Measurements from ENCODE around the gene PRKAR1B.
"Not testable (repeated sequence)": the region's sequence is repeated elsewhere in the genome, so short reads cannot be mapped to it uniquely, and the experiment has no call there.

Gene PRKAR1B

DNA sequence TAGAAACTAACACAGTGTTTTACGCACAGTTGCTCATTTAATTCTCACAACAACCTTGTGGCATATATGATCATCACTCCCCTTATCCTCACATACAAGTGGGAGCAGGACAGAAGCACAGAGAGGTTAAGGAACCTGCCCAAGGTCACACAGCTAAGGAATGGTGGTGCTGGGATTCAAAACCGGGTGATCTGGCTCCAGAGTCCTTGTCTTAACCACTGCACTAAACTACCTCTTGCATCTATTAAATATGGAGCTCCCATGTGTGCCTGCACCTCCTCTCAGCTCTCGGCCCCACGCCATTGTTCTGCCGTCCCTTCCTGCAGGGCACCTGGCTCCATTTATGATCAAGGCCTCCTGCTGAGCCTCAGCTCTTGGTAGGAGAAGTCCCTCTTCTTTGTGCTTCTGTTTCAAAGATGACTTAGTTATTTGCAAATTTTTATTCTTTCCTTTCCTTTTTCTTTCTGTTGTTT is 107.7 kb downstream of the PRKAR1B start:
- DNase-seq (ENCODE audit: low read depth): no peak

DNA sequence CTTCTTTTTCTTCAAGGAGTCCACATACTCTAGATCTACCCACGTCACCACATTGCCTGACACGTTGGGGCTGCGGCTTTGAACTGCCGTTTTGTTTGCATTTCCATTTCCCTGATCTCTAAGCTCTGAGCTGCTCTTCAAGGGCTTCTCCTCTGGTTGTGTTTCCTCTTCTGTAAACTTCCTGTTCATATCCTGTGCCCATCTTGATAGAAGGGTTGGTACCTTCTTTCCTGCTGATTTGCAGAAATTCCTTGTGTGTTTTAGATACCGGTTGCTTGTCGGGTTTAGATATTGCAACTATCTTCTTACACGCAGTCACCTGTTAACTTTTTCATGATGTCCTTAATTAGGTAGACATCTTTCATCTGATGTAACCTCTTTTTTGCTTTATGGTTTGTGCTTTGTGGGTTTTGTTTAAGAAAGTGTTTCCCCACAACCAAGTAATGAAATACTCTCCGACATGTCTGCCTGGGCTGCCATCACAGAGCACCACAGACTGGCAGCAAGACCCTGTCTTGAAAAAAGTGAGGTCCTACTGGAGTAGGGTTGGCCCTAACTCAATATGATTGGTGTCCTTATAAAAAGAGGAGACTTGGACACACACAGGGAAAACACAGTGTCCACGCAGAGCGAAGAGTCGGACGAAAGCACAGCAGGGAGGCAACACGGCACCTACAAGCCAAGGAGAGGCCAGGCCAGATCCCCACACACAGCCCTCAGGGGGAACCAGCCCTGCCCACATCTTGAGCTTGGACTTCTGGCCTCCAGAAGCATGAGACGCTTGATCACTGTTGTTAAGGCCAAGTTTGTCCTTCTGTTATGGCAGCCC is 108.3 kb downstream of the PRKAR1B start:
- DNase-seq (ENCODE audit: low read depth): peak; percentile 55

DNA sequence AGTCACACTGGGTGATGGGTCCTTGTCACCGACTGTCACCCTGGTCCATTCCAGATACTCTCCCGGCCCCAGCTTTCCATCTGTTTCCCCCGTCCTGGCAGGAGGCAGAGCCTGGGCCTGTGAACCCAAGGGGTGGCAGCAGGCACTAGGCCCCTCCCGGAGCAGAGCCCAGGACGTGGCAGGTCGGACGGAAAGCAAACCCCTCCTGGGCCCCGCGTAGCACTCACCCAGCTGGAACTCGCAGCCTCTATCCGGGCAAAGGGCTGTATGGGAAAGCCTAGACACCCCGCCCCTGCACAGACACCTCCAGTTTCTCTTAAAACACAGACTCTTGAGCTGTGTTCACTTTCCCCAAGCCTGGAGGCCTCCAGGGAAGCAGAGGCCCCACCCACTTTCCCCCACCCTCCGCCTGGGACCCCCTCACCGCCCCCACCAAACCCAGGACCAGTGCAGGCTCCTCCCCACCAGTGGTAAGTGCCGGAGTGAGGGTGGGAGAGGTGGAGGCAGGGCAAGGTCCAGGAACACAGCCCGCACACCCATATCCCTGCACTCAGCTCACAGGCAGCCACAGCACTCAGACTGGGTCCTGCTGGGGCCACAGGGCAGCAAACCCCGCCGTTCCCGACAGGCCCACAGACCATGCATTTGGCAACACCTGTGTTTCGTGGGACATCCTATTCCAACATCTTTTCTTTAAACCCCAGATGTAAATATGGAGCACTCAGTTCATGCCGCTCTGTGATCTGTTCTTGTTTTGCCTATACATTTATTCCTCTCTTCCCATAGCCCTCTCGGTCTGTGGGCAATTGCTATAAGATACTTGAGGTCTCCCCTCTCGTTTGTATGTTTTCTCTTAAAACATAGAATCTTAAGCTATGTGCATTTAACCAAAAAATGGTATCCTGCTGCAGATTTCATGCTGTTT is 109.2 kb downstream of the PRKAR1B start:
- no peak for DNase-seq (ENCODE audit: low read depth)

DNA sequence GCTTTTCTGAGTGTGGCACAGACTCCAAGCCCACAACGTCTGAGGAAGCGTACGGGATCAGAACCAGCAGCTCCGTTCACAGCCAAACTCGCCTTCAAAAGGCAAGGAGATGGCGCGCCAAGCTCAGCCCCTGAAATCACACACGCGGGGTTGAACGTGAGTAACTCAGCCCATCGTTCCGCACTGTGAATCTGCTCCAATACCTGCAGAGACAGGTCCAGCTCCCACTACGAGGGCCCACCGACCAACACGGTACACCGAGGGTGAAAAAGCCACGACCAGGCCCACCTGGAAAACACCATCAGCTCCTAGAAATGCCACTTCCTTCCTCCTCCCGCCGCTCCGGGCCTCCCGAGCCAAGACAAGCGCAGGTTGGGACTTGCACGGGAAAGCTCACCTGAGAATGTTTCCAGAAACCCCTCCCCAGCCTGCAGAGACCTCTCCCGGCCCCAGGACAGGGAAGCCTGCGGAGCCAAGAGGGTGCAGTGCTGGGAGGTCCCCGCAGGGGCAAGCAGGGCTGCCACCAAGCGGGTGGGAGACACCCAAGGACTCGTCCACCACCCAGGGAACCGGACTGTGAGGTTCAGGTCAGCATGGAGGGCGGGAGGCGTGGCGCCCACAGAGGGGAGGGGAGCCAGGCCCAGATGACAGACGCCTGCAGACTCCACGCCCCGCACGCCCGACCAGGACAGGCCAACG is 113.5 kb downstream of the PRKAR1B start:
- no peak for DNase-seq (ENCODE audit: low read depth)

DNA sequence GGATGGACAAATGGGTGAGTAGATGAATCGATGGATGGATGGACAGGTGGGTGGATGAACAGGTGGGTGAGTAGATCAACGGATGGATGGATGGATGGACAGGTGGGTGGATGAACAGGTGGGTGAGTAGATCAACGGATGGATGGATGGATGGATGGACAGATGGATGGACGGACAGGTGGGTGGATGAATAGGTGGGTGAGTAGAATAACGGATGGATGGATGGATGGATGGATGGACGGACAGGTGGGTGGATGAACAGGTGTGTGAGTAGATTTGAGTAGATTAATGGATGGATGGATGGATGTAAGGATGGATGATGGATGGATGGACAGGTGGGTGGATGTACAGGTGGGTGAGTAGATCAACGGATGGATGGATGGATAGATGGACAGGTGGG is 115.2 kb downstream of the PRKAR1B start:
- DNase-seq (ENCODE audit: low read depth): not testable (repeated sequence)

DNA sequence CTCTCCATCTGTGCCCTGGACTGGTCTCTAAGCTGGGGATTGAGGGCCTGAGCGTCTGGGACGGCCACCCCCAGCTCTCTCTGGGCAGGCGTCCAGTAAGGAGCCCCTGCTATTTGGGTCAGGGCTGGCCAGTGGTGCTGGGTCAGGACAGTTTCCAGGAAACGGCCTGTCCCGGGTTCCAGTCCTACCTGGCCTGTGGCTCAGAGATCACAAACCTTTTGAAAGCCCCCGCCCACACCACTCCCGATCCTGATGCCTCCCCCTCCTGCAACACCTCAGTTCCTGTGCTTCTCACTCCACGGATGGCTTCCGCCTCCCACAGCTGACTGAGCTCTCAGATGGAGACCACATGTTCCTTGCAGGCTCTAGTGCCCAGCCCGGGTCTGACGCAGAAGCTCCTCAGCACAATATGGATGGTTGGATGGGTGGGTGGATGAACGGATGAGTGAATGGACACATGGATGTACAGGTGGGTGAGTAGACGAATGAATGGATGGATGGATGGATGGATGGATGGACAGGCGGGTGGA is 115.7 kb downstream of the PRKAR1B start:
- DNase-seq (ENCODE audit: low read depth): no peak

DNA sequence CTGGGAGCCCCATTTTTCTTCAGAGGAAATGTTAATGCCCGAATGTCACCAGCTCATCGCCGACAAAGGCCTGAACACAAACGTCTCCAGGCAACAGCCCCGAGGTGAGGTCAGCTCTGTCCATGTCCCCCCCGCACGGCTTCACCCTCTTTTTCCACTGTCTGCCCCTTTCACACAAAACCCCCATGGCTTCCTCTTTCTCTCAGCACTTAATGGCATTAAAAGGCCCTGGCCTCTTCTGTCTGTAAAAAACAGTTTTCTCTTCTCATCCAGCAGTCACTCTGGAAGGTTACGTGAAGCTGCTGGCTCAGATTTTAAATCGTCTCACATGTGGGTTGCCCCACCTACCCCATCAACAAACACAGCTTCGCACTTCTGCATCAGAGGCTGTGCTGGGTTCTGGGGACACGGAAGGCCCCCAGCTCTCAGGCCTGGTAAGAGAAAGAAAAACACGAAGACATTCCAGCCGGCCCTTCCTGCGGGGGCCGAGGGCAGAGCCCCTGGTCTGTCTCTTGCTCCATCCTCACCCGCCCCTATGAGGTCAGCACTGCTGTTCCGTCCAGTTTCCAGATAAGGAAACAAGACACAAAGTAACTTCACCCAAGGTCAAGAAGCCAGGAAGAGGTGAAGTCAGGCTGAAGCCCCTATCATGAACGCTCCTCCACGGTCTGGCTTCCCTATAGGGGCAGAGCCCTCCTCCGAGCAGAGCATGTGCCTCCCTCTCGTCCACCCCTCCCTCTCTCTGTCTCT is 116.4 kb downstream of the PRKAR1B start:
- no peak for DNase-seq (ENCODE audit: low read depth)

DNA sequence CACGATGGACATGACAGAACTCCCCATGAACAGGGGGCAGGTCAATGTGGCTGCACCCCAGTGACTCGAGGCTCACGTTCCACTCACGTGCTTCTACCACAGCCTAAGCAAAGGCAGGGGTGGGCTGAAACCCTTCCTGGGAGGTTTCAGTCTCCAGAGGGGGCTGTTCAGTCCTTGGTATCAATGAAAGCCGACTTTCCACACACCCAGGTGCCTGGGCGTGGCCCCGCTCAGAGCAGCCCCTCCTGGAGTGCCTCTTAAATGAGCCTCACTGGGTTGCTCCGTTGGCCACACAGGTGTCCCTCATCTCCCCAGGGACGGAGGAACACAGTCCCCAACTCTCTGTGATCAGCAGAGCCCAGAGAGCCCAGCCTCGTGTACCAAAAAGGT is 116.9 kb downstream of the PRKAR1B start:
- no peak for DNase-seq (ENCODE audit: low read depth)

DNA sequence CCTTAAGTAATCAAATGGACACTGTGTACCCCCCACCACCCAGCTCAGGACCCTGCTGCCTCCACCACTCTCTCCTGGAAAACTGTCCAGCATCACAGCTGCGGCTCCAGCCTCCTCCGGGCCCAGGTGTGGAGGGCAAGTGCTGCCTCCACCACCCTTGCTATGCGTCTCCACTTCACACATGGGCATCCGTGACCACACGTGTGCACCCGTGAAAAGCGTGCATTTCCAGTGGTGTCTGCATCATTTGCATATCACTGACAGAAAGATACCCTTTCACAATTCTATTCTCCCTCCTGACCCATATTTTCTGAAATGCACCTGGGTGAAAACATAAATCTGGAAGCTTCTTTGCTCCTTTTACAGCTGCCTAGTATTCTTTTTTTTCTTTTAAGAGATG is 117.7 kb downstream of the PRKAR1B start:
- DNase-seq (ENCODE audit: low read depth): no peak

DNA sequence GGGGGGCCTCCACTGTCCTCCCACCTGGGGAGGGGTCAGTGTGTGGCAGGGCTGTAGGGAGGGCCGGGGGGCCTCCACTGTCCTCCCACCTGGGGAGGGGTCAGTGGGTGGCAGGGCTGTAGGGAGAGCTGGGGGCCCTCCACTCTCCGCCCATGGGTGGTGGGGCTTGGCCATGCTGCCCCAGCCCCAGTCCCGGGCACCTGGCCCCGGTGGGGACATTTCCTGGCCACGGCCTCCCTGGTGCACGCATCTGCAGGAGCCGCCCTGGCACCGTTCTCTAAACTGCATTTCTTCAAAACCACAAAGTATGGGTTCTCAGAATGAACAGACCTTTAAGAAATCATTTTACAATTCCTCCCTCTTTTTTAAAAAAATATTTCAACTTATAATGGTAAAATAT is 118.1 kb downstream of the PRKAR1B start:
- no peak for DNase-seq (ENCODE audit: low read depth)

DNA sequence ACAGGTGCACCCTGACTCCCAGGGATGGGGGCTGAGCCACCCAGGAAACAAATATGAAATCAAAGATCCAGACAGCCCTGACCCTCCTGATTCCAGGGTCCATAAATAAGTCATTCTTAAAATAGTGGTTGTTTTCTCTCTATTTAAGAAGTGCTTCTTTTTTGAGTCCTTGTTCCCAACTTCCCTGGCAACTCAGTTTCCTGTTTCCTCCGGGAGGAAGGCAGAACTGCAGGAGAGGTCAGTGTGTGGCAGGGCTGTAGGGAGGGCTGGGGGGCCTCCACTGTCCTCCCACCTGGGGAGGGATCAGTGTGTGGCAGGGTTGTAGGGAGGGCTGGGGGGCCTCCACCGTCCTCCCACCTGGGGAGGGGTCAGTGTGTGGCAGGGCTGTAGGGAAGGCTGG is 118.7 kb downstream of the PRKAR1B start:
- DNase-seq (ENCODE audit: low read depth): no peak

DNA sequence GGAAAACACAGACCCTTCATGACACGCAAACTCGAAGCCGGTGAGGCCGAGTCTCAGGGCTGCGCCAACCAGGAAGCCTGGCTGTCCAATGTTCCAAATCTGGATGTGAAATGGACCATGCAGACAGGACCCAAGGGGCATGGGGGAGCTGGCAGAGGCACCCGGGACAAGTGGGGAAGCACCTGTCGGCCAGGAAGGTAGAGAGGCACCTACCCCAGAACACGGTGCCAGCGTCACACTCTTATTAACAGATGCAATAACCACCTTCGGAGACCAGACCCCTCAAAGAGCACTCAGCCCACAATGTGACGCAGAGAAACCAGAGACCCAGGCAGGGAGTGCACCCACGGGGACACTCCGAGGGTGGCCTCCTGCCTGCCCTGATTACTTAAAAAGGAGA is 119.1 kb downstream of the PRKAR1B start:
- no peak for DNase-seq (ENCODE audit: low read depth)

DNA sequence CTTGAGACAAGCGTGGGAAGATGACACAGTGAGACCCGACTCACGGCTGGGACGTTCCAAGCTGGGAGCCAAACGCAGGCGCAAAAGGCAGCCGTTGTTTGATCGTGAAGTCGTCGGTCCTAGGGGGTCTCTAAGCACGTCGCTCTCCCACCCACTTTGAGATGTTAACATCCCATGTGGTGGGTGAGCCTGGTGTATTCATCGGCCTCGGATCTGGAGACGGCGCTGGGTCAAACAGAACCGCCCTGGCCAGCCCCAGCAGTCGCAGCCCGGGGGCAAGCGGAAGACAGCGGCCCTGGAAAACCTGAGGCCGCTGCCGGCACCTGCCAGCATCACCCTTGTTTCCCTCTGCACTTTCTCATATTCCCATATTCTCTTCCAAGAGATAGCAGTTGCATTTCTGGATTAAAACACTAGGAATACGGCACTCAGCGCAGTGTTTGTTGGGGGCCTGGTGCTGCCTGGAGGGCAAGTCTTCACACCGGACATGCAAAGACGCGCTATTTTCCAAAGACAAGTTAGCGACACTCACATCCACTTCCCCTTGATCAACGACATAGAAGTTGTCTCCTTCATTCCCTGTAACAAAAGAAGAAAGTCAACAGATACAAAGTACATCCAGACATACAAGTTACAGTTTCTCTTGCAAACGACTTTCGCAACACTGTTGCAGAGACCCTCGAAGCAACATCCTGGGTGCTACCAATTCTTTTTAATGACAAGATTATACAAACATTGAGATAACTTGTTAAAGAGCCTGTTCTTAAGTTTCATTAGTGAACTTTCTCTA is 121.2 kb downstream of the PRKAR1B start:
- no peak for DNase-seq (ENCODE audit: low read depth)

DNA sequence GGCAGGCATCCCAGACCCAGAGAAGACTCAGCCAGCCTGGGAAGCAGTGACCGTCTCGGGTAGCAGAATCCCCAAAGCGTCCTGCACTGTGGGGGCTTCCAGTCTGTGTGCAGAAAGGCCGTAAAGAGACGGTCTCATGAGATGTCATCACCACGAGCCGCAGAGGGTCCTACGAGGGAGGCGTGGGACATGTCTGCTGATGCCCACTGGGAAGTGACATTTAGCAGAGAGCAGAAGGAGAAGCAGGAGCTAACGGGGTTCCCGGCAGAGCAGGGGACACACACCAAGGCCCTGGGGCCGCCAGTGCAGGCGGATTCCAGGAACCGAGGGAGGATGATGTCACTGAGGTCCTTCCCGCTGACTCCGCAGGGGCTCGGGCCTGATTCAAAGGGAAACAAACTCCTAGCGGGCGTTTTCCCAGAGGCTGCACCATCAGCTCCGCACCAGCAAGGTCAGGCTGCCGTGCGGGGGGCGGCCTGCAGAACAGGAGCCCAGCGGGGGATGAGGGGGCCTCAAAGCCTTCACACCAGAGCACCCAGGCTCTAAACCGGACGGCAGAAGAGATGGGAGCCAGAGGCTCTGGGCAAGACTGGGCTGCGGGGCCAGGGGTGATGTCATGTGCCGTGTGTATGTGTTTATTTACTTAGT is 122.1 kb downstream of the PRKAR1B start:
- DNase-seq (ENCODE audit: low read depth): no peak

DNA sequence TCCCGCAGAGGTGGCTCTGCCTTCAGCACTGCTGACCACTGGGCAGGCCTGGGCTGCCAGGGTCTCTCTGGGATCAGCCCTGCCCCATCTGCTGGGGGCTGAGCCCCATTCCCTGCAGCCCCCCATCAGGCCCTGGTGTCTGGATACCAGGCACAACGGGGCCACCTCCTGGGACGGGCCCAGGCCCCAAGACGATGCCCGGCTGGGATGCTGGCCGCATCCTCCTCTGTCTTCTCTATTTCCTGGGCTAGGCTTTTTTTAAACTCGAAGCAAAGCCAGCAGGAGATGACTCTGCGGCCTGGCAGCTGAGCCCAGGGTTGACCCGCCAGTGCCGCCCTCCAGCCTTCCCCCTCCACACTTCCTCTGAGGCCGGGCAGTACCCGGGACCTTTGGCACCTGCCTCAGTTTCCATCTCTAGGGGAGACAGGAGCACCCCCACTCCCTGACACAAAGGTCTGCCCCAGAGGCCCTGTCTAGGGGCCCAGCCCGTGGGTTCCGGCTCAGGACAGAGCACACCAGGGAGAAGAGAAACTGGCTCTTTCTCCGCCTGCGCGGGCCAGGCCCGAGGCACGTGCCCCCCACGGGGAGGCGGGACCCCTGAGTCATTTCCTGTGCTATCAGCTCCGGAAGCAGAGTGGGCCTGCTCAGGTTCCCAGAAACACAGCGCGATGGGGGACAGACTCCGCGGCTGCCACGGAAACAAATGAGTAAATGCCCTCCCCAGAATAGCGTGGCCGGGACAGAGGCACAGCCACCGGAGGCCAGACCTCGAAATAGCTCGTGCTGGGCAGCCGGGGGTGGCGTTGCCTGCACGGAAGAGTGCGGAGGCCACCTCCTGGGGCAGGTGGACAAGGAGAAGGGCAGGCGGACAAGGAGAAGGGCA is 122.8 kb downstream of the PRKAR1B start:
- peak; percentile 89 for DNase-seq (ENCODE audit: low read depth)

DNA sequence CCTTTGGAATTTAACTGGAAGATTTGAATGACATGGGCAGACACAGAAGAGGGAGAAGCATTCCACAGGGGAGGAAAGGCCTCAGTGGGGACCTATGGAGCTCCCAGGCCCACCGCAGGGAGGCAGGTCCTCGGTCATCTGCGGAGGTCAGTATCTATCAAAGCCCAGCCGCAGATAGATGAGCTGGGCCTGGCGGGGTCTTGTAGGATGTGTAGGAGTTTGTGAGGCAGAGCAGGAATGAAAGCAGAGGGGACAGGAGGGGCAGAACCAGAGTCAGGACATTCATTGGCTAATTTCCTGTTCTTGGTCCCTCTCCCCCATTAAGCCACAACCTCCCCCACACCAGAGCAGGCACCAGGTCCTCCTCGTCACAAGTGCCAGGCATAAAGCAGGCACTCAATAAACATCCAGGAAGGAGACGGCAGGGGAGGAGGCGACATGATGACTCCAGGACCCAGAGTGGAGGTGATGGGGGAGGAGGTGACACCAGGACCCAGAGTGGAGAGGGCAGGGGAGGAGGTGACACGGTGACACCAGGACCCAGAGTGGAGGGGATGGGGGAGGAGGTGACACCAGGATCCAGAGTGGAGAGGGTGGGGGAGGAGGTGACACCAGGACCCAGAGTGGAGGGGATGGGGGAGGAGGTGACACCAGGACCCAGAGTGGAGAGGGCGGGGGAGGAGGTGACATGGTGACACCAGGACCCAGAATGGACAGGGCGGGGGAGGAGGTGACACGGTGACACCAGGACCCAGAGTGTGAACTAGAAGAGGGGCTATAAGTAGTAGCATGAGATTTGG is 123.7 kb downstream of the PRKAR1B start:
- DNase-seq (ENCODE audit: low read depth): no peak

DNA sequence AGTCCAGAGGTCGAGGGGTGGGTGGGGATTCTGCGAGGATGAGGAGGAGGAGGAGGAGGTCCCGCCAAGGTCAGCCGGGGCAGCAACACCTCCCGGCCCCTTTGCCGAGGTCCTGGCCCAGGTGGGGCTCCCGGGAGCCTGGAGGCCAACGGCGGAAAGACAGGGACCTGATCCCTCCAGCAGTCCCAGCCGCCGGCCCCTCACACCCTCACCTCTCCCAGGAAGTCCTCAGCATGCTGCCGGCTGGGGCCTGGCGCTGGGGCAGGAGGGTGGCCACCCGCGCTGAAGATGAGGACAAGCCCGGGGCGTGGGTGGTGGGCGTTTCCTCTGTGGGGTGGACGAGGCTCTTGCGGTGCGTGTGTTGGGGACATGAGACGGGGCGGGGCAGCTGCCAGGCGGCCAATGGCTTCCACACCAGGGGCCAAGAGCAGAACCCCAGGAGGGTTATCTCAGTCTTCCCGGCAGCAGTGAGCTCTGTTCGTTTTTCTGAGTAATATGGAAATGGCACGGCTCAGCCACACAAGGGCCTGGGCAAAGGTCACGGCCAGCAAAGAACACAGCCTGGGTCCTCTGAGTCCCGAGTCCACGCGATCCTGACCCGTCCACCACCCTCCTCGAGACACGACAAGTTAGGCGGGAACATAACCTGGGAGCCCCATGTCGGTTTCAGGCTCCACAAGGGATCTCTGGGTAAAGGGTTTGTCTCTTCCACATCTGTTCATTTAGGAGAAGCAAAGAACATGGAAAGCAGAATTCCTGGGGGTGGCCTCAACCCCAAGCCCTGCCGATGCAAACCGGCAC is 124.5 kb downstream of the PRKAR1B start:
- DNase-seq (ENCODE audit: low read depth): no peak

Measured in activated T-helper 1 cell treated with Interleukin-2 at 50 U/mL for 16 hours (primary cell).